ENCODE data around the gene KDSR. TPM values are rescaled to one million over a fixed set of nuclear protein-coding genes. Genes with fewer than 3 reads are reported as not detected.

KDSR gene
- total and polyA plus RNA-seq, 2 donors (not counting 1 experiment from before 2014, with no cell fraction given), result 6.4 to 21.1 TPM

DNA sequence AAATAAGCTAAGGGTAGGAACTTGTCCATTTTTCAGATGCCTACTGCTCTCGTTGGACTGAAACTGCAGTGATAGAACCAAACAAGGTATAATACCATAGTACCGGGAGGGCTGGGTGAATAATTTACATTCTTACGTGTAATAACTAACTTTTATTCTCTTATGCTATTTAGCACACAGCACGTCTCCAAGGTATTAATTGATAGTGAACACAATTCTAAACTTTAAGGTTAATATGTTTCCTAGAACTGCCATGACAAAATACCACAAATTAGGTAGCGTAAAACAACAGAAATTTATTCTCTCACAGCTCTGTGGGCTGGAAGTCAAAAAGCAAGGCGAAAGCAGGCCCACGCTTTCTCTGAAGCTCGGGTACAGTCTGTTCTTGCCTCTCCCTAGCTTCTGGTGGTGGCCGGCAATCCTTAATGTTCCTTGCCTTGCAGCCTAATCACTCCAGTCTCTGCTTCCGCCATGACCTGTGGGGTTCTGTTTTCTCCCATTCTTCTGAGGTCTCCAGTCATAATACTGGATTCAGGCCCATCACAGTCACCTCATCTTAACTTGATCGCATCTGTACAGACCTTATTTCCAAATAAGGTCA is 41.8 kb downstream of the KDSR start:
- H3K27me3 Mint-ChIP-seq, result no peaks in the 10 kb centered on the region
- CTCF ChIA-PET, result interaction anchor here (0.7 to 8.9 kb wide), 13 partner anchors 8 to 1124 kb away, joined by 3 to 223 read pairs (median 4); partner anchors contain the start of gene VPS4B
- no peaks in the 10 kb centered on the region for H3K79me2 ChIP-seq (ENCODE audit: control insufficient read depth, insufficient read depth, low read length)
- H3K4me1 ChIP-seq (ENCODE audit: control insufficient read depth in 2 of 2, insufficient read depth in 2 of 2, low read length in 2 of 2), result peaks cover 7 to 20% of the 10 kb centered on the region in 2 donors
- ATAC-seq (ENCODE audit: low read depth) (no peak), DNase-seq (no peak)
- no peak overlapping the region for H3K9ac ChIP-seq (ENCODE audit: low read length)
- H3K4me3 ChIP-seq (ENCODE audit: control extremely low read depth in 1 of 5, extremely low read depth in 1 of 5, insufficient read depth in 1 of 5, low read depth in 2 of 5, low read length in 4 of 5), result no peak overlapping the region
- H3K4me2 ChIP-seq (replicated peaks; ENCODE audit: low read depth, low read length, poor library complexity, severe bottlenecking), result no peak overlapping the region
- no peaks in the 10 kb centered on the region for H3K9me3 ChIP-seq (ENCODE audit: control extremely low read depth in 1 of 3, control insufficient read depth in 2 of 3, insufficient read depth in 1 of 3, low read length in 2 of 3)
- H3K27ac Mint-ChIP-seq, result no peak overlapping the region
- no peaks in the 10 kb centered on the region for H4K20me1 ChIP-seq (ENCODE audit: control insufficient read depth, insufficient read depth, low read length, poor library complexity, severe bottlenecking)
- H3K27ac ChIP-seq (ENCODE audit: low read length in 2 of 2), result no peak overlapping the region
- TF ChIP-seq, protein P1, sequence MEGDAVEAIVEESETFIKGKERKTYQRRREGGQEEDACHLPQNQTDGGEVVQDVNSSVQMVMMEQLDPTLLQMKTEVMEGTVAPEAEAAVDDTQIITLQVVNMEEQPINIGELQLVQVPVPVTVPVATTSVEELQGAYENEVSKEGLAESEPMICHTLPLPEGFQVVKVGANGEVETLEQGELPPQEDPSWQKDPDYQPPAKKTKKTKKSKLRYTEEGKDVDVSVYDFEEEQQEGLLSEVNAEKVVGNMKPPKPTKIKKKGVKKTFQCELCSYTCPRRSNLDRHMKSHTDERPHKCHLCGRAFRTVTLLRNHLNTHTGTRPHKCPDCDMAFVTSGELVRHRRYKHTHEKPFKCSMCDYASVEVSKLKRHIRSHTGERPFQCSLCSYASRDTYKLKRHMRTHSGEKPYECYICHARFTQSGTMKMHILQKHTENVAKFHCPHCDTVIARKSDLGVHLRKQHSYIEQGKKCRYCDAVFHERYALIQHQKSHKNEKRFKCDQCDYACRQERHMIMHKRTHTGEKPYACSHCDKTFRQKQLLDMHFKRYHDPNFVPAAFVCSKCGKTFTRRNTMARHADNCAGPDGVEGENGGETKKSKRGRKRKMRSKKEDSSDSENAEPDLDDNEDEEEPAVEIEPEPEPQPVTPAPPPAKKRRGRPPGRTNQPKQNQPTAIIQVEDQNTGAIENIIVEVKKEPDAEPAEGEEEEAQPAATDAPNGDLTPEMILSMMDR (IDR thresholded peaks at IDR 0.05), result no peak
- TF ChIP-seq EZH2 (IDR thresholded peaks at IDR 0.05; ENCODE audit: borderline replicate concordance, insufficient read depth, low read depth, low read length, poor library complexity, severe bottlenecking), result no peak
- POLR2A ChIA-PET, result no interaction called here
- H3K9me3 Mint-ChIP-seq (ENCODE audit: insufficient read depth), result no peaks in the 10 kb centered on the region
- no peak overlapping the region for H2AFZ ChIP-seq (ENCODE audit: insufficient read depth, low read depth, low read length, poor library complexity, severe bottlenecking)
- no peak overlapping the region for H3K4me3 Mint-ChIP-seq
- intact Hi-C loops (cut with micrococcal nuclease), result loop anchor here (10.0 kb wide), 1 partner anchor 800 kb away; the partner anchor contains the start of gene ZCCHC2
- 96% methylated on average over 6 of the region's 11 CpGs for WGBS (ENCODE audit: insufficient coverage)
- H3K36me3 ChIP-seq (replicated peaks in 1 of 2; ENCODE audit: control extremely low read depth in 1 of 2, control insufficient read depth in 1 of 2, extremely low read depth in 1 of 2, insufficient read depth in 2 of 2, low read length in 1 of 2), result peaks cover 0 to under 1% of the 10 kb centered on the region in 2 experiments
- H3K27me3 ChIP-seq (replicated peaks in 1 of 4; ENCODE audit: control extremely low read depth in 1 of 4, control insufficient read depth in 3 of 4, insufficient read depth in 4 of 4, low read length in 3 of 4), result no peaks in the 10 kb centered on the region
- H3K4me1 Mint-ChIP-seq, result peaks cover 21% of the 10 kb centered on the region

All from B cell (primary cell).